Measurements from ENCODE around the gene CD209. TPM values are rescaled to one million over a fixed set of nuclear protein-coding genes. Genes with fewer than 3 reads are reported as not detected.
"Not testable (repeated sequence)": the region's sequence is repeated elsewhere in the genome, so short reads cannot be mapped to it uniquely, and the experiment has no call there.

The CD209 gene
- total RNA-seq, 2 experiments from 2014 or later, result not detected

GRCh38 chr19:7748756-7749155 is 1.4 kb upstream of the CD209 start:
- no peak for DNase-seq (ENCODE audit: low spot score)
- intact Hi-C loops (cut with micrococcal nuclease; ENCODE audit: unreplicated experiment), result no loop called here

DNA sequence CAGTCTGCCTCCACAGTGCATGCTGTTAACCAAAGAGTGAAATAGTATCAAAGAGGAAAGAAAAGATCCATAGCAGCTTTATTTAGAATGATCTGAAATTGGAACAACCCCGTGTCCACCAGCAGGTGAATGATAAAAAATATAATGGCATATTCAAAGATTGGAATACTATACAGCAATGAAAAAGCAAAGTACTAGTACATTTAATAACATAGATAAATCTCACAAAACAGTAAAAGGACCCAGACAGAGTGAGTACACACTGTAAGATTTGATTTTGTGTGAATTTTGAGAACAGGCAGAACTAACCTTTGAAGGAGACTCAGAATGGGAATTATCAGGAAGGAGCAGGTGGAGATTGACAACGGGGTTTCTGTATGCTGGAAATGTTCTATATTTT is 837 bp upstream of the CD209 start:
- Histone ChIP-seq H3K4me2 (ENCODE audit: low read length) (no peak overlapping the region), H4K20me1 (ENCODE audit: insufficient read depth, low read length) (no peaks in the 10 kb centered on the region), H3K9me2 (ENCODE audit: insufficient read depth, low read length) (no peaks in the 10 kb centered on the region), H3K9me3 (ENCODE audit: low read length) (no peaks in the 10 kb centered on the region), H3K4me1 (ENCODE audit: insufficient read depth, low read length, poor library complexity, severe bottlenecking) (peaks cover 12% of the 10 kb centered on the region), H2AFZ (ENCODE audit: low read length) (no peak overlapping the region), H3K79me2 (ENCODE audit: insufficient read depth, low read depth, low read length) (no peaks in the 10 kb centered on the region), H3K27ac (ENCODE audit: low read depth, low read length, poor library complexity, severe bottlenecking) (no peak overlapping the region), H3K36me3 (ENCODE audit: insufficient read depth, low read length) (no peaks in the 10 kb centered on the region), H3K4me3 (ENCODE audit: low read depth, low read length, poor library complexity, severe bottlenecking) (no peak overlapping the region)
- CTCF ChIA-PET (ENCODE audit: unreplicated experiment), result no interaction called here
- DNase-seq (ENCODE audit: low spot score), result no peak
- TF ChIP-seq EZH2phosphoT487 (IDR thresholded peaks at IDR 0.05; ENCODE audit: borderline replicate concordance, low read depth, low read length), result no peak
- TF ChIP-seq CTCF (conservative IDR thresholded peaks at IDR 0.05; ENCODE audit: low read length), result no peak
- BruUV-seq (replicated peaks), result no TSS peak
- POLR2A ChIA-PET, result interaction anchor here (0.5 kb wide), 1 partner anchor 23 kb away, joined by 3 read pairs; no protein-coding TSS in a partner anchor
- intact Hi-C loops (cut with micrococcal nuclease; ENCODE audit: unreplicated experiment), result no loop called here

More at GRCh38 chr19:7748756-7749155, 1.4 kb upstream of the CD209 start:
- no peaks in the 10 kb centered on the region for H3K9me3 ChIP-seq (ENCODE audit: low read length)
- H3K79me2 ChIP-seq (ENCODE audit: insufficient read depth, low read depth, low read length), result no peaks in the 10 kb centered on the region
- no peak overlapping the region for H3K4me2 ChIP-seq (ENCODE audit: low read length)
- H3K4me1 ChIP-seq (ENCODE audit: insufficient read depth, low read length, poor library complexity, severe bottlenecking), result peaks cover 6% of the 10 kb centered on the region
- H3K9me2 ChIP-seq (ENCODE audit: insufficient read depth, low read length), result no peaks in the 10 kb centered on the region
- H3K27ac ChIP-seq (ENCODE audit: low read depth, low read length, poor library complexity, severe bottlenecking), result no peak overlapping the region
- ChIA-PET POLR2A (no interaction called here), CTCF (ENCODE audit: unreplicated experiment) (no interaction called here)
- no TSS peak for BruUV-seq (replicated peaks)
- TF ChIP-seq EZH2phosphoT487 (IDR thresholded peaks at IDR 0.05; ENCODE audit: borderline replicate concordance, low read depth, low read length) (no peak), CTCF (conservative IDR thresholded peaks at IDR 0.05; ENCODE audit: low read length) (peak; percentile 59)
- H3K36me3 ChIP-seq (ENCODE audit: insufficient read depth, low read length), result no peaks in the 10 kb centered on the region
- H3K4me3 ChIP-seq (ENCODE audit: low read depth, low read length, poor library complexity, severe bottlenecking), result no peak overlapping the region
- no peak overlapping the region for H2AFZ ChIP-seq (ENCODE audit: low read length)
- H4K20me1 ChIP-seq (ENCODE audit: insufficient read depth, low read length), result no peaks in the 10 kb centered on the region

DNA sequence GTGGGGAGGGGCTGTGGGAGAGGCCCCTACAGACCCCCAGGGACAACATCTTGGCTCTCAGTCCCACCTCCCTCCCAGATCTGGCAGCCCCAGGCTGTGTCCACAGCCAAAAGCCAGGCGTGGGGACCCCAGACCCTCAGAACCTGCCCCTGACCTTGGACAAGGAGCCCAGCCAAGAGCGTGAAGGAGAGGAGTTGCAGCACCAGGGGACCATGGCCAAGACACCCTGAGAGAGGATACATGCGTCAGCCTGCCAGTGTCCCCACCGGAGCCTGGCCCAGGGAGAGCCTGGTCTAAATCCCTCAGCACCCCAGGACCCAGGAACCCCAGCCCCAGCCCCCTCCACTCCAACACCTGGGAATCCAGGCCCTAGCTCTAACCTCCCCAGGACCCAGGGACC is 1.0 kb downstream of the CD209 start:
- POLR2A ChIA-PET; CTCF ChIA-PET (ENCODE audit: unreplicated experiment); intact Hi-C loops (cut with micrococcal nuclease; ENCODE audit: unreplicated experiment); H2AFZ ChIP-seq (ENCODE audit: low read length); H3K4me2 ChIP-seq (ENCODE audit: low read length); H3K79me2 ChIP-seq (ENCODE audit: insufficient read depth, low read depth, low read length); H3K36me3 ChIP-seq (ENCODE audit: insufficient read depth, low read length); BruUV-seq (replicated peaks); H3K9me2 ChIP-seq (ENCODE audit: insufficient read depth, low read length); H3K9me3 ChIP-seq (ENCODE audit: low read length); H3K4me3 ChIP-seq (ENCODE audit: low read depth, low read length, poor library complexity, severe bottlenecking); DNase-seq (ENCODE audit: low spot score); H3K27ac ChIP-seq (ENCODE audit: low read depth, low read length, poor library complexity, severe bottlenecking); H4K20me1 ChIP-seq (ENCODE audit: insufficient read depth, low read length): not testable (repeated sequence)
- H3K4me1 ChIP-seq (ENCODE audit: insufficient read depth, low read length, poor library complexity, severe bottlenecking), result peaks cover 12% of the 10 kb centered on the region
